NCI-H524 (cell line): ENCODE measurements around the gene RAB12.
"Not testable (repeated sequence)": the region's sequence is repeated elsewhere in the genome, so short reads cannot be mapped to it uniquely, and the experiment has no call there.

ENCODE experiments used
- DNase-seq, 2 experiments: peaks; one replicate each; lab custom pipeline; 2025; lab: John Stamatoyannopoulos, UW

The RAB12 gene

DNA sequence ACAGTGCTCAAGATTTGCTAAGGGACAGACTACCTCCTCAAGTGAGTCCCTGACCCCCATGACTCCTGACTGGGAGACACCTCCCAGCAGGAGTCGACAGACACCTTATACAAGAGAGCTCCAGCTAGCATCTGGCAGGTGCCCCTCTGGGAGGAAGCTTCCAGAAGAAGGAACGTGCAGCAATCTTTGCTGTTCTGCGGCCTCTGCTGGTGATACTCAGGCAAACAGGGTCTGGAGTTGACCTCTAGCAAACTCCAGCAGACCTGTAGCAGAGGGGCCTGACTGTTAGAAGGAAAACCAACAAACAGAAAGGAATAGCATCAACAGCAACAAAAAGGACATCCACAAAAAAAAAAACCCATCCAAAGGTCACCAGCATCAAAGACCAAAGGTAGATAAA, 38.1 kb downstream of the RAB12 start:
- not testable (repeated sequence) for DNase-seq

DNA sequence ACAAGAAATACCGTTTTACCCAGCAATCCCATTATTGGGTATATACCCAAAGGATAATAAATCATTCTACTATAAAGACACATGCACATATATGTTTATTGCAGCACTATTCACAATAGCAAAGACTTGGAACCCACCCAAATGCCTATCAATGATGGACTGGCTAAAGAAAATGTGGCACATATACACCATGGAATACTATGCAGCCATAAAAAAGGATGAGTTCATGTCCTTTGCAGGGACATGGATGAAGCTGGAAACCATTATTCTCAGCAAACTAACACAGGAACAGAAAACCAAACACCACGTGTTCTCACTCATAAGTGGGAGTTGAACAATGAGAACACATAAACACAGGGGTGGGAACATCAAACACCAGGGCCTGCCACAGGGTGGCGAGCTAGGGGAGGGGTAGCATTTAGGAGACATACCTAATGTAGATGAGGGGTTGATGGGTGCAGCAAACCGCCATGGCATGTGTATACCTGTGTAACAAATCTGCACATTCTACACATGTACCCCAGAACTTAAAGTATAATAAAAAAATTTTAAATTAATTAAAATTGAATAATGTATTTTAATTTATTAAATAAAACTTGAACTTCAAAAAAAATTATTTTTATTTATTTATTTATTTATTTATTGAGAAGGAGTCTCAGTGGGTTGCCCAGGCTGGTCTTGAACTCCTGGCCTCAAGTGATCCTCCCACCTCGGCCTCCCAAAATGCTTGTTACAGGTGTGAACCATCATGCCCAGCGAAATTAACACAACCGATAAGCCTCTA, 42.4 kb downstream of the RAB12 start:
- not testable (repeated sequence) for DNase-seq

DNA sequence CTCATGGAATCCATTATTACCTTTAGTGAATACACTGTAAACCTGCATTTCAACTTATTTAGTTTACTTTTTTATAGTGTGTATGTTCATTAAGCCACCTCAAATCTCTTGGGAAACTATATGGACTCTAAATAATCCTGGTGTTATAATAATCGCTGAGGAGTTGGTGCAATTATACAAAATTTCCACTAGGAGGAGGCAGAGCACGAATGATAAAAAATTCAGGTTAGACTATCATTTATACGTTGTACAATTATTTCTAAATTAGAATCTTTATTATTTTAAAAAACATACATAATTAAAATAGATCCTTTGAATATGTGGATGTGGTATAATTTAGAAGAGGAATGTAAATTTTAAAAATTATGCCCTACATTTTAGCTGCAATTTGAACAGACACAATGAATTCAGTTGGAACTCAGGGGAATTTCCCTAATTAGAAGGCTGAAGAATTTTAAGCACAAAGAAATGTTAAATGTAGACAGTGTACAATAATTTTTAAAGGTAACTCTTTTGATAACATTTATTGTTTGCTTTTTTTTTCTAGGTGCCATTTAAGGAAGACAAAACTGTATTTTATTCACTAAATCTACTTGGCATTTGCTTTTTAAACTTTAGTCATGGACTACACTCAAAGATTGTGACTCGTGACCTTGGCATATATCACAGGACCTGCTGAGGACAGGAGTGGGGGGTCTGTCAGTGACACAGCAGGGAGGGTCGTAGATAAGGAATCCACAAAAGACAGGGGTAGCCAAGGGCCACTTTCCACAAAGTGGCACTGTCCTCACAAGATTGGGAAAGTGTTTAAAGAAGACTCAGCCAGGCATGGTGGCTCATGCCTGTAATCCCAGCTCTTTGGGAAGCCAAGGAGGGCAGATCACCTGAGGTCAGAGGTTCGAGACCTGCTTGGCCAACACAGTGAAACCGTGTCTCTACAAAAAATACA, 45.5 kb downstream of the RAB12 start:
- DNase-seq: peak; percentile 28 to 53

GRCh38 chr18:8656232-8656631, 47.0 kb downstream of the RAB12 start:
- DNase-seq: peak; percentile 23 to 63

DNA sequence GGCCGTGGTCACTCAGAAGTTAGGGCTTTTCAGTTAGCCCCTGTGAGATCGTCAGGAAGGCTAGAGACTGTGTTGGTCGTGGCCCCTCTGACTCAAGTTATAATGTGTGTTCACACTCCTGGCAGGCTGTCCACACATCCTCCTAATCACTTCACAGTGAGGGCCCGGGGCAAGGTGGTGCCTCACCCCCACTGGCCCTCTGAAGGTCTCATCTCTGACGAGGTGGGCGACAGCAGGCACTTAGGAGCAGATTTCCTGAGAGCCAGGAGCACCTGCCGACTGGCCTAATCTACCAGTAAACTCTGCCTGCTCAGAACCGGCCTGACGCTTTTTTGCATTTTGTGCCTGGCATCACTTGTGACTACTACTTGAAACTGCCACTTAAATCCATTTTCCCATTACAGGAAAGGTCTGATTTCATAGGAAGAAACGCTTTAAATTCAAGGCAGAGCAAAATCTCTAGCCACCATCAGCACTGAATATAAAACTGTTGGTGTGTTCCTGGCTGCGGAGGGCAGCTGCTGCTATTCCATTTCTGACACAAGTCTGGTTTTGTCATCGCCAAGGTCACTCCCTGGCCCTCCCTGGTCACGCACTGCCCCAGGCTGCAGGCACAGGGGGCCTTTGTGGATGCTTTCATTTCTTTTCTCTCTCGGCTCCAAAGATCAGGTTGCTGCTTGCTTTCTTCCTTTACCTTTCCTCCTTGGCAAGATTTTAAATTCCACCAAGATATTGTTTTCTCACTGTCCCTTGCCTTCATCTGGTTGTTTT, 48.0 kb downstream of the RAB12 start:
- peak; percentile 94 to 96 for DNase-seq

- DNase-seq: peak; percentile 66 to 83
Measured at GRCh38 chr18:8657873-8658470, 48.7 kb downstream of the RAB12 start.

DNA sequence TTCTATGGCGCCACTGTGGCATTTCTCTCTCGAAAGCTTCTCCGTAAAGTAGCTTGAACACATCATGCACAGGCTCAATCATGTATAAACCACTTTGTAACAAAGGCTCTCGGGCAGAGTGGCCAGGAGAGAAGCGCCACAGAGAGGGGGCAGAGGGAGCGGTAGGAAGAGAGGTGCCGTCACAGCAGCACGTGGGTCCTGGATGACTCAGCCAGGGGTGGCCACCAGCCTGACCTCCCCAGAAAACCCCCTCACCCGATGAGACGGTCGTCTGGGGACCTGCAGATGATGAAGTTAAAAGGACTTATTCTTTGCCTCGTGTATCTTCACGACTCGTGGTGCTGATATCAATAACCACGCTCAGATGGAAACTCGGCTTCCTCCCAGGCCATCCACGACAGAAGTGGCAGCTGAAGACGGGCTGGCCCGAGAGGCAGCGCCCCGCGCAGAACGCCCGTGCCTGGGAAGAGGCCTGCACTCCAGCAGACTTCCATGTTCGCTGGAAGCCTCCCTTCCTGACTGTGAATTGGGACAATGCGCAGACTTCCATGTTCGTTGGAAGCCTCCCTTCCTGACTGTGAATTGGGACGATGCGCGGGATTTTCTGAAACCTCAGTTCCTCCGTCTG, 49.7 kb downstream of the RAB12 start:
- DNase-seq: no peak

DNA sequence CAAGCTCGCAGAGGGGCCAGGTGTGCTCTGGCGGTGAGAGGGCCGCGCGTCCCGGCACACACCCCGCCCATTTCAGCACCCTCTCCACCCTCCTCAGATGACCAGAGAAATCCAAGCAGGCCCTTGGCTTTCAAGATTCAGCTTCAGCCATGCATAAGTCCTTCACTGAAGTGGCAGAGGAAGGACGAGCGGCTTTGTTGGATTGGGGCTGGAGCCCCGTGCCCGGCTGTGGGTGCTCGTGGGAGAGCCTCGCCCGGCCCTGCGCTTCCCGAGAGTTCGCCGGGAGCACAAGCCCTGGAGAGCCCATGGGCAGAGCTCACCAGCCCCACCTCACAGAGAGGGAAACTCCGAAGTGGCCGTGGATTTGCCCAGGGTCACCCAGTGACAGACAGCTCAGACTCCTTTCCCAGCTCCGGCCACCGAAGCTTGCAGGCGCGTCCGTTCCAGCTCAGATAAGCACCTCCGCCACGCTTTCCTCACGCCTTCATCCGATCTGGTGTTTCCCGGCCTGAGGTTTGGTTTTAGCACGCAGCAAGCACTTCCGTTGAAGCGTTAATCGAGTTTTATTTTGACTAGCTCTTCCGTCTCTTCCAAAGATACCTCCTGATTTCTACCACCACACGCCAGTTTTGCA, 50.5 kb downstream of the RAB12 start:
- DNase-seq: no peak

DNA sequence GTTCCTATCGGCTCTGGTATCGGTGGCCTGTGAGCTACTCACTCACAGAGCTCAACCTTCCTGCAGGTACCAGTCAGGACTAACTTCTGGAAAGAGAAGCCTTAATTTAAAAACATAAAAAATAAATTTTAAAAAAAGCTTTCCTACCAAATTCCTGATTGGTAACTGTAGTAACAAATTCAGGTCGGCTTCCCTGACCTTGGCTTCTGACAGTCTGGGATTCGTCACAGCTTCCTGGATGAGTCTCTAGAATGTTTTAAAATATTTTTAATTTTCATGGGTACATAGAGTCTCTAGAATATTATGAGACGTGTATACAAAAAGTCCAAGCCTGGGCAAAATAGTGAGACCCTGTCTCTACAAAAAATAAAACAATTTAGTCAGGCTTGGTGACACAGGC, 51.1 kb downstream of the RAB12 start:
- no peak for DNase-seq

DNA sequence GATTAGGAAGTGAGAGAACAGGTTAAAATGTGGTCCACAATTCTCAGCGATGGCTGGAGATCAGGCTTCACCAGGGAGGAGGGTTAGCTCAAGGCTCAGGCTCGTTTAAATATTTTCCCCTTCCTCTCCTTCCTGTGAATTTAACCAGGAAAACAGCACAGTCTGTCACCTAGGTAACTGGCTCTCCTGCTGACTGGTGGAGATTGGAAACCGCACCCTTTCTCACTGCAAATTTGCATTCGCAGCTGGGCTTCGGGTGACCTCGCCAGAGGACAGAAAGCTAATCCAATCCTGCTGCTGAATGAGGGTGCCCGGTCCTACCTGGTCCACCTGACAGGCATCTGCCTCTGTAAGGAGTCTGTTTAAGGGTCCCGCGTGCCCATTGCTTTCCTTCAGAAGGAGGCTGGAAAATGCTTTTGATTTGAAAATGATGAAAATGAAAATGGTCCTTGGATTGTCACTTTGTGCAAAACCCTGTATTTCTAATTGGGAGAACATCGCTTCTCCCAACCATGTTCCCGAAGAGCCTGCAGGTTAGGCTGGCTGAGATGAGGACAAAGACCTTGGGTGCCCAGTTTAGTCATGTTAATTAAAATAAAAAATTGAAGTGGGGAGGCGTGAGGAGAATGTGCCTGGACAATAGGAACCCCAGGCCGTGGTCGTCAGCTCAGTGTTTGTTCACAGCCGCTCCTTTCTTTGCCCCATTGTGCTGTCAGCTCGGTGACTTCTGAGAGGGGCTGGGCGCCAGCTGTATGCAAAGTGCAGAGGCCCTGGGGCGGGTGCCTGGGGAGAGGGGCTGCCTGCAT, 52.7 kb downstream of the RAB12 start:
- DNase-seq: peak; percentile 69 to 90

DNA sequence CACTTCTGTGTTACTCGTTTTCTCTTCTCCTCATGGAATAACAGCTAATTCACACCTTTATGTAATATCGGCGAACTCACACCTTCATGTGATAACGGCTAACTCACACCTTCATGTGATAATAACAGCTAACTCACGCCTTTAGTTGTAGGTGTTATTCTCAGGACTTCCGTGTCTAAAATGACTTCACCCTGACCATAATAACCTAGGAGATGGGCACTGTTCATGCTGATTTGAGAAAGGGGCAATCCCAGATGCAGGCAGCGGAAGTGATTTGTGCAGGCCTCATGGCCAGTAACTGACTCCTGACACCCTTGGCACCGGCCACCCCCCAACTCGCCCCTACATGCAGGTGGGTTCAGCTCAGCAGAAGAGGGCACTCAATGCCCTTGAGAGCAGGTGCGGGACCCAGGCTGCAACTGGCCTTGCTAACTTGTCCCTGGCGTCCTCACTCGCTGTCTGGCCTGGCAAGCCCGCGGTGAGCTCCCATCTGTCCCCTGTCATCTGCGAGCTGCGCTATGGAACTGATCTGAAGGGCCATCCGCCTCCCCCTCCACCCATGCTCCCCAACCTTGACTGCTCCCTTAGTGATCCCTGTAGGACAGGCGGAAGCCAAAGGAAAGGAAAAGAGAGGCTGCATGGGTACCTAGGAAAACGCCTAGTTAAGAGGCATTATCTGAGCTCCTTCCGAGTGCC, 53.5 kb downstream of the RAB12 start:
- peak; percentile 50 to 80 for DNase-seq

DNA sequence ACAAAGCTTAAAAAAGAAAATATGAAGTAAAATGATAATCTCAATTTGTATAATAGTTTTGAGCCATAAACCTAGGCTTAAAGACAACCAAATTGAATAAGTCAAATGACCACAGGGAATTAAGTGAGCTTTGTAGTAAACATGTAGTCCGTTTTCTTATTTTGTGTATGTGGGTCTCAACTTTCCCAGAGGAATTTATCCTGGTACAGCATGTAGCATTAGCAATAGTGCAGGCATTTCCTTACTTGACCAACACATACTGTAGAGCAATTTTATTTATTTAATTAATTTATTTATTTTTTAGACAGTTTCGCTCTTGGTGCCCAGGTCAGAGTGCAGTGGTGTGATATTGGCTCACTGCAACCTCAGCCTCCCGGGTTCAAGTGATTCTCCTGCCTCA, 58.6 kb downstream of the RAB12 start:
- DNase-seq: no peak

GRCh38 chr18:8668381-8668780, 59.1 kb downstream of the RAB12 start:
- DNase-seq: no peak

GRCh38 chr18:8669571-8669970, 60.3 kb downstream of the RAB12 start:
- no peak for DNase-seq

DNA sequence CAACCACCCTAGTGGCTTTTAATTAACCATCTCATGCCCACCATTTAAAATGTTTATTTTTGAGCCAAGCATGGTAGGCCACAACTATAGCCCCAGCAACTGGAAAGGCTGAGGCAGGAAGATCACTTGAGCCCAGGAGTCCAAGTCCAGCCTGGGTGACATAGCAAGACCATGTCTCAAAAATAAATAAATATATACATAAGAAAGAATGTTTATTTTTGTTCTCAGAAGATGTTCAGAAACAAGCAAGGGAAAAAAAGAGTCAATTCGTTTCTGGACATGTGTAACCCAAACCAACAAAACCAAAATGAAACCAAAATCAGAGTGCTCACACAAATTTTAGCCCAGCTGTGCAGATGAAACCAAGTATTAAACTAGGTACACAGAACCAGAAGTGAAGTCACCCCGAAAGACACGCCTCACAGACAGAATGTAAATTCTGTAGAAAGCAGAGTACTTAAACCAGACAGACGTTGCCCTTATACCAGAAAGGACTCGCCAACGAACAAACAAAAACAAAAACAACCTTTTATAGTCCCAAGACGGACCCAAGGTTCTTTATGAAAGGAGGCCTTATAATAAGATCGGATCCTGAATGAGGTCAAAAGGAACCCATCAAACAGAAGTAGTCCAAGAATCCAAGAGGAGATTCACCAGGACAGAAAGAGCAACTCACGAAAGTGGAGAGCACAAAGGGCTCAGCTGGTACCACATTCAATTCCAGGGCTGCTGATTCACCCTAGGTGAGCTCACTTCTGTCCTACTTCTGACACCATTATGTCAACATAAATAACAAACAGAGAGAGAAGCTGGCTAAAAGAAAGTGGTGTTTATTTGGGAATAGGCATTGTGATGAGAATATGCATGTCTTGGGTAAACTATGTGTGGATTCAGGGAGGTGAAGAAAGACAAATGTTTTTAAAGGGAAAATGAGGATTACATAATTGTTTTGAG, 64.3 kb downstream of the RAB12 start:
- no peak for DNase-seq

GRCh38 chr18:8675057-8675456, 65.8 kb downstream of the RAB12 start:
- no peak for DNase-seq

- no peak for DNase-seq
Measured at GRCh38 chr18:8681196-8681595, 72.0 kb downstream of the RAB12 start.

DNA sequence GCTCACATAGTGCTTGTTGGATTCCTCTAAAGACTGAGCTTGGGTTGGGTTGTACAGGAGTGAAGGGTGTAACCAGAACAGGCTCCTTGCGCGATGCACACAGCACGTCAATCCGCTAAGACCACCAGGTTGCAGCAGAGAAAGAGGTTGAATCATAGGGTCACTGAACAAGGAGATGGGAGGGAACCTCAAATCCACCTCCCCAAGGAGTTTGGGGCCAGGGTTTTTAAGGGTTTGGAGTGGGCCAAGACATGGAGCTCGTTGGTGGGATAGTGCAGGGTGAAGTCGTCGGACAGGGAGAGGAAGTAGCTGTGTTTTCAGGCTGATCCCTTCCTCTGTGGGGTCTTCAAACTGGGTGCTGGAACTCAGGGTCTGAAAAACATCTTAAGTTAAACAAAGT, 75.3 kb downstream of the RAB12 start:
- DNase-seq: no peak
